OCI-LY1 (cell line): Measurements from ENCODE around the gene ZNF23.

Experiments used
- H2AFZ ChIP-seq: fragments of 200-600 bp; sonication (generic), shearing (Covaris generic); 2 replicates; pipeline ENCODE4 v1.6.0; 2014; ENCODE audit warnings: antibody characterized with exemption, mild to moderate bottlenecking, low read length
- H3F3A ChIP-seq: fragments of 200-600 bp; sonication (generic), shearing (Covaris generic); 2 replicates; pipeline ENCODE4 v1.6.0; 2014; ENCODE audit warnings: mild to moderate bottlenecking, antibody characterized with exemption, low read length, moderate library complexity; ENCODE audit not compliant: insufficient read depth
- H3K27ac ChIP-seq: fragments of 200-600 bp; sonication (generic); 2 replicates; pipeline ENCODE4 v1.5.1; 2014; ENCODE audit warnings: low read length, mixed run types, mild to moderate bottlenecking, low read depth; ENCODE audit not compliant: poor library complexity, severe bottlenecking
- H3K27me3 ChIP-seq: fragments of 200-600 bp; sonication (generic); 2 replicates; pipeline ENCODE4 v1.6.0; 2014; ENCODE audit warnings: antibody characterized with exemption, mild to moderate bottlenecking, low read length, moderate library complexity; ENCODE audit not compliant: insufficient read depth
- H3K36me3 ChIP-seq: fragments of 200-600 bp; sonication (generic); 2 replicates; pipeline ENCODE4 v1.6.1; 2014; ENCODE audit warnings: mild to moderate bottlenecking, antibody characterized with exemption, low read length, moderate library complexity, mixed read lengths; ENCODE audit not compliant: insufficient read depth
- H3K4me1 ChIP-seq: fragments of 200-600 bp; sonication (generic); 2 replicates; pipeline ENCODE4 v1.5.1; 2014; ENCODE audit warnings: mild to moderate bottlenecking, low read length, moderate library complexity; ENCODE audit not compliant: insufficient read depth, severe bottlenecking
- H3K4me2 ChIP-seq: fragments of 200-600 bp; sonication (generic), shearing (Covaris generic); 2 replicates; pipeline ENCODE4 v1.6.1; 2014; ENCODE audit warnings: low read length
- H3K4me3 ChIP-seq: fragments of 200-600 bp; sonication (generic); 2 replicates; pipeline ENCODE4 v1.5.1; 2014; ENCODE audit warnings: low read length, low read depth, mild to moderate bottlenecking, mixed read lengths; ENCODE audit not compliant: poor library complexity, severe bottlenecking
- H3K79me2 ChIP-seq: fragments of 200-600 bp; shearing (Covaris generic); 2 replicates; pipeline ENCODE4 v1.6.1; 2016; ENCODE audit warnings: mixed run types, low read length, mixed read lengths; ENCODE audit not compliant: insufficient read depth
- H3K9ac ChIP-seq: fragments of 200-600 bp; sonication (generic), shearing (Covaris generic); 2 replicates; pipeline ENCODE4 v1.6.1; 2014; ENCODE audit warnings: mild to moderate bottlenecking, low read length, mixed read lengths
- H3K9me2 ChIP-seq: fragments of 200-600 bp; sonication (generic), shearing (Covaris generic); 2 replicates; pipeline ENCODE4 v1.6.1; 2014; ENCODE audit warnings: low read depth, mild to moderate bottlenecking, low read length, mixed read lengths
- H3K9me3 ChIP-seq: fragments of 200-600 bp; shearing (Covaris generic); 2 replicates; pipeline ENCODE4 v1.6.1; 2014; ENCODE audit warnings: low read length, mixed read lengths
- H4K20me1 ChIP-seq: fragments of 200-600 bp; sonication (generic), shearing (Covaris generic); 2 replicates; pipeline ENCODE4 v1.6.0; 2016; ENCODE audit warnings: mild to moderate bottlenecking, low read length; ENCODE audit not compliant: insufficient read depth
- EZH2 ChIP-seq: fragments of 200-600 bp; sonication (generic), shearing (Covaris generic); IDR thresholded peaks from 2 replicates; pipeline ENCODE4 v1.8.0; 2017; ENCODE audit warnings: borderline replicate concordance, mixed run types, mild to moderate bottlenecking, antibody characterized with exemption, low read length, moderate library complexity, mixed read lengths
- TF ChIP-seq, protein P1 (sequence below): fragments of 200-600 bp; sonication (generic), shearing (Covaris generic); IDR thresholded peaks from 2 replicates; pipeline ENCODE4 v1.5.1; 2017; ENCODE audit warnings: mild to moderate bottlenecking, antibody characterized with exemption, low read length, moderate library complexity, mixed read lengths

The ZNF23 gene

DNA sequence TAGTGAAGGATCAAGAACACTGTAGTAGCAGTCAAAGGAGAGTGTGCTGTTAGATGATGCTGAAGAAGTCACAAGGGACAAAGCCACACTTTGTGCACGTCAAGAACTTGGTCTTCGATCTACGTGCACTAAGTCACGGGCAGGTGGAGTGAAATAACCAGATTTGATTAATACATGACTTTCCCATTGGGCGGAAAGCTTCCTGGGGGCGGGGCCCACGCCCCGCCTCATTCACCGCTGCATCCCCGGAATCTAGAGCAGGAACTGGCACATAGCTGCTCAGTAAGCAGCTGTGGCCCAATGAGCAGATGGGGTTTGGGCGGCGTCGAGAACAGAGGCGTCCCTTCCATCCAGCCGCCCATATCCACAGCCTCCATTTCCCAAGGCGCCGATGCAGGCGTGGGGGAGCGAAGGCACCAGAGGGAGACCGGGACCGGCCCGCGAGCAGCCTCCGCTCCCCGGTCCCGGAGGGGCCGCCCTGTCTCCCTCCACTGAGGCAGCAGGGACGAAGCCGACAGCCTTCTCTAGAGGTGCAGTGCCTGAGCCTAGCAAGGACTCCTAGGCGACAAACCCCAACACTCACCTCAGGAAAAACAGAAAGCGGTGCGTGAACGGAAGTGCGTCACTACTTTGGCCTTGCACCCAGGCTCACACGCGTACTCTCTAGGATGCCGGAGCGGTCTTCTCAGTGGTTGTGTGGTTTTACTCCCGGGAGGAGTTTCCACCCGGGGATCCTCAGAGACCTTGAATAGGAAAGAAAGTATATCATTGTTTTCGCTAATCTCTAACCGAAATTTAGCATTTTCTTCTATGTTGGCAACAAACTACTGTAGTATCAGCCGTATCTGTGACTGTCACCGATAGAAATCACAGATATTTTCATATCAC, 22.2 kb upstream of the ZNF23 start:
- H3K9me3 ChIP-seq = no peaks in the 10 kb centered on the region
- peak overlapping the region; percentile 75 for H3K9ac ChIP-seq
- peak overlapping the region; percentile 86 for H3K4me3 ChIP-seq
- H2AFZ ChIP-seq = peak overlapping the region; percentile 64
- H3K79me2 ChIP-seq = no peaks in the 10 kb centered on the region
- no peaks in the 10 kb centered on the region for H3F3A ChIP-seq
- H3K9me2 ChIP-seq = no peaks in the 10 kb centered on the region
- TF ChIP-seq EZH2 = no peak
- TF ChIP-seq, protein P1, sequence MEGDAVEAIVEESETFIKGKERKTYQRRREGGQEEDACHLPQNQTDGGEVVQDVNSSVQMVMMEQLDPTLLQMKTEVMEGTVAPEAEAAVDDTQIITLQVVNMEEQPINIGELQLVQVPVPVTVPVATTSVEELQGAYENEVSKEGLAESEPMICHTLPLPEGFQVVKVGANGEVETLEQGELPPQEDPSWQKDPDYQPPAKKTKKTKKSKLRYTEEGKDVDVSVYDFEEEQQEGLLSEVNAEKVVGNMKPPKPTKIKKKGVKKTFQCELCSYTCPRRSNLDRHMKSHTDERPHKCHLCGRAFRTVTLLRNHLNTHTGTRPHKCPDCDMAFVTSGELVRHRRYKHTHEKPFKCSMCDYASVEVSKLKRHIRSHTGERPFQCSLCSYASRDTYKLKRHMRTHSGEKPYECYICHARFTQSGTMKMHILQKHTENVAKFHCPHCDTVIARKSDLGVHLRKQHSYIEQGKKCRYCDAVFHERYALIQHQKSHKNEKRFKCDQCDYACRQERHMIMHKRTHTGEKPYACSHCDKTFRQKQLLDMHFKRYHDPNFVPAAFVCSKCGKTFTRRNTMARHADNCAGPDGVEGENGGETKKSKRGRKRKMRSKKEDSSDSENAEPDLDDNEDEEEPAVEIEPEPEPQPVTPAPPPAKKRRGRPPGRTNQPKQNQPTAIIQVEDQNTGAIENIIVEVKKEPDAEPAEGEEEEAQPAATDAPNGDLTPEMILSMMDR = no peak
- no peaks in the 10 kb centered on the region for H4K20me1 ChIP-seq
- H3K27ac ChIP-seq = no peak overlapping the region
- peaks cover 9% of the 10 kb centered on the region for H3K4me1 ChIP-seq
- H3K27me3 ChIP-seq = no peaks in the 10 kb centered on the region
- no peaks in the 10 kb centered on the region for H3K36me3 ChIP-seq
- H3K4me2 ChIP-seq = peak overlapping the region; percentile 71

DNA sequence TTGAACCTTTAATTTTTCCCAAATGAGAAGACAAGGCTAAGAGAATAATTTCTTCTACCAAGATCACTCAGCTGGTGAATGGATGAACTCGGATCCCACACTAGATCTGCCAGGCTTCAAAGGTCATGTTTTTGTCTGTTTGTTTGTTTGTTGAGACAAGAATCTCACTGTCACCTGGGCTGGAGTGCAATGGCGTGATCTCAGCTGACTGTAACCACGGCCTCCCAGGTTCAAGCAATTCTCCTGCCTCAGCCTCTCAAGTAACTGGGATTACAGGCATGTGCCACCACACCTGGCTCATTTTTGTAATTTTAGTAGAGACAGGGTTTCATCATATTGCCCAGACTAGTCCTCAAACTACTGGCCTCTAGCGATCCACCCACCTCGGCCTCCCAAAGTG, 20.5 kb upstream of the ZNF23 start:
- H3K27ac ChIP-seq = no peak overlapping the region
- TF ChIP-seq, protein P1 = no peak
- TF ChIP-seq EZH2 = no peak
- no peaks in the 10 kb centered on the region for H3K9me2 ChIP-seq
- no peak overlapping the region for H3K9ac ChIP-seq
- H3K4me1 ChIP-seq = peaks cover 9% of the 10 kb centered on the region
- no peaks in the 10 kb centered on the region for H3K79me2 ChIP-seq
- no peaks in the 10 kb centered on the region for H3K9me3 ChIP-seq
- H3K4me3 ChIP-seq = no peak overlapping the region
- H3K36me3 ChIP-seq = no peaks in the 10 kb centered on the region
- no peaks in the 10 kb centered on the region for H3F3A ChIP-seq
- no peaks in the 10 kb centered on the region for H3K27me3 ChIP-seq
- no peaks in the 10 kb centered on the region for H4K20me1 ChIP-seq
- no peak overlapping the region for H3K4me2 ChIP-seq
- no peak overlapping the region for H2AFZ ChIP-seq

DNA sequence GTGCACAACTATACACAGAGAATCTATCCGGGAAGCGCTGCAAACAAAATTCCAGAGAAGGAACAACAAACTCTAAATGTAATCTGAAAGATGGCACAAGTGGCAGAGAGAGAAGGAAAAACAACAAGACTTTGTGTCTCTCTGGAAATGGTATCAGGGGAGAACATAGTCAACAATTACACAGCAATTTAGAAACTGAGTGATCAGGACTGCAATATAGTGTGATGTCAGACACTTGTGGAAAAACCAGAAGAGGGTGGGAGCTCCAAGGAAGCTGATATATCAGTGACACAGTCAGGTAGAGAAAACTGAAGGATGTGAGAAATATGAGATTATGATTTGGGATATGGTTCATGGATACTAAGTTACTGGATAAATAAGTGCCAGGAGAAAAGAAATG, 18.9 kb upstream of the ZNF23 start:
- Histone ChIP-seq H3K4me2 (no peak overlapping the region), H2AFZ (no peak overlapping the region), H3F3A (no peaks in the 10 kb centered on the region), H3K79me2 (no peaks in the 10 kb centered on the region), H3K4me3 (no peak overlapping the region), H3K9me2 (no peaks in the 10 kb centered on the region), H3K36me3 (peaks cover 13% of the 10 kb centered on the region; the same call in 1 of the 2 replicates), H3K9me3 (no peaks in the 10 kb centered on the region), H4K20me1 (no peaks in the 10 kb centered on the region), H3K27ac (no peak overlapping the region), H3K4me1 (peaks cover 9% of the 10 kb centered on the region), H3K27me3 (no peaks in the 10 kb centered on the region), H3K9ac (no peak overlapping the region)
- TF ChIP-seq, protein P1 = no peak
- no peak for TF ChIP-seq EZH2
